ENCODE data around the gene AEBP2.
A peak's percentile ranks its signal among the peaks of the same experiment; 100 is the strongest.
"Not testable (repeated sequence)": the region's sequence is repeated elsewhere in the genome, so short reads cannot be mapped to it uniquely, and the experiment has no call there.

AEBP2 gene

GRCh38 chr12:19421503-19422282 is 17.6 kb upstream of the AEBP2 start:
- no peak for DNase-seq

GRCh38 chr12:19423166-19423930 is 15.9 kb upstream of the AEBP2 start:
- no peak for DNase-seq

GRCh38 chr12:19428246-19428645 is 11.0 kb upstream of the AEBP2 start:
- no peak for DNase-seq

- DNase-seq, result not testable (repeated sequence)
These were observed 9.8 kb upstream of the AEBP2 start for GRCh38 chr12:19429491-19429890.

GRCh38 chr12:19430988-19431387 is 8.3 kb upstream of the AEBP2 start:
- DNase-seq, result no peak

GRCh38 chr12:19431407-19432308 is 7.6 kb upstream of the AEBP2 start:
- DNase-seq, result peak in 1 of 2 donors; percentile 14

GRCh38 chr12:19432309-19433170 is 6.8 kb upstream of the AEBP2 start:
- DNase-seq, result no peak

- no peak for DNase-seq
These were observed 4.8 kb upstream of the AEBP2 start for GRCh38 chr12:19434538-19434937.

- no peak for DNase-seq
These were observed 3.3 kb upstream of the AEBP2 start for GRCh38 chr12:19435831-19436497.

- no peak for DNase-seq
These were observed 2.4 kb upstream of the AEBP2 start for GRCh38 chr12:19436931-19437330.

- DNase-seq, result no peak
These were observed 1.3 kb upstream of the AEBP2 start for GRCh38 chr12:19437996-19438395.

GRCh38 chr12:19440019-19440858 is 947 bp downstream of the AEBP2 start:
- peak; percentile 42 to 66 for DNase-seq

GRCh38 chr12:19440916-19441315 is 1.6 kb downstream of the AEBP2 start:
- DNase-seq, result peak in 1 of 2 donors; percentile 14

- no peak for DNase-seq
These were observed 4.3 kb downstream of the AEBP2 start for GRCh38 chr12:19443585-19443984.

GRCh38 chr12:19444097-19444496 is 4.8 kb downstream of the AEBP2 start:
- no peak for DNase-seq

GRCh38 chr12:19447386-19447785 is 8.1 kb downstream of the AEBP2 start:
- DNase-seq, result no peak

GRCh38 chr12:19449814-19450213 is 10.5 kb downstream of the AEBP2 start:
- DNase-seq, result no peak

GRCh38 chr12:19450362-19450761 is 11.1 kb downstream of the AEBP2 start:
- DNase-seq, result no peak

- no peak for DNase-seq
These were observed 11.9 kb downstream of the AEBP2 start for GRCh38 chr12:19451196-19451595.

- no peak for DNase-seq
These were observed 14.7 kb downstream of the AEBP2 start for GRCh38 chr12:19453961-19454360.

- no peak for DNase-seq
These were observed 15.5 kb downstream of the AEBP2 start for GRCh38 chr12:19454837-19455236.

Data from CD4-positive, alpha-beta T cell treated with Interleukin-4 for 1 hour (primary cell).